Colonic mucosa (tissue), 4 donors: ENCODE results near the gene IMMP2L. TPM values are rescaled to one million over a fixed set of nuclear protein-coding genes. Genes with fewer than 3 reads are reported as not detected.

ENCODE experiments used
- DNase-seq: peaks from one replicate; pipeline ENCODE4 v3.0.0-alpha.2; 2020
- H3K27ac ChIP-seq: fragments of 200-600 bp; one replicate; pipeline ENCODE4 v1.8.0; 2021
- H3K27me3 ChIP-seq: fragments of 200-600 bp; one replicate; pipeline ENCODE4 v1.8.0; 2021
- H3K36me3 ChIP-seq: fragments of 200-600 bp; one replicate; pipeline ENCODE4 v1.8.0; 2021
- H3K4me1 ChIP-seq: fragments of 200-600 bp; one replicate; pipeline ENCODE4 v1.8.0; 2021; ENCODE audit warnings: mild to moderate bottlenecking
- H3K4me3 ChIP-seq: fragments of 200-600 bp; one replicate; pipeline ENCODE4 v1.8.0; 2021
- H3K9ac ChIP-seq, 2 donors: one replicate each; pipeline ENCODE4 v1.7.0; 2013; ENCODE audit warnings: control low read depth in 2 of 2, low read depth in 2 of 2, low read length in 2 of 2
- H3K9me3 ChIP-seq: fragments of 200-600 bp; one replicate; pipeline ENCODE4 v1.8.0; 2021
- CTCF ChIP-seq: fragments of 200-600 bp; IDR thresholded peaks from one replicate; pipeline ENCODE4 v1.8.0; 2022; ENCODE audit warnings: antibody characterized with exemption, mild to moderate bottlenecking
- intact Hi-C: fragments of 100-400 bp; cut with DNase I; formaldehyde crosslinking; loops from one replicate; pipeline ENCODE4 v1.14.1; 2022
- total RNA-seq, 2 donors: library from RNA; stranded (reverse); fragmentation: NEBNext Ultra II Directional in 1 of 2; extraction: Animal tissue kit (Norgen Biotek cat#: 25700) in 1 of 2; gene quantifications; one replicate each; pipeline ENCODE4 v1.2.1, GENCODE V29; 2021
- donor health status: healthy.
- donor health status: DM: no; HTN: no; CAD: no.
- donor health status: DM: no; HTN: no; CAD: no.

IMMP2L gene
- total RNA-seq, 2 donors from 2014 or later, result 13.4 to 15.4 TPM

GRCh38 chr7:111196655-111197054 lies 365.6 kb downstream of the IMMP2L start:
- H3K27me3 ChIP-seq, result no peaks in the 10 kb centered on the region
- no peak for DNase-seq
- no peak overlapping the region for H3K9ac ChIP-seq
- H3K4me3 ChIP-seq, result no peak overlapping the region
- H3K36me3 ChIP-seq, result no peaks in the 10 kb centered on the region
- no peaks in the 10 kb centered on the region for H3K4me1 ChIP-seq
- H3K27ac ChIP-seq, result no peak overlapping the region
- no peak for TF ChIP-seq CTCF
- no peaks in the 10 kb centered on the region for H3K9me3 ChIP-seq
- intact Hi-C loops, result no loop called here

DNA sequence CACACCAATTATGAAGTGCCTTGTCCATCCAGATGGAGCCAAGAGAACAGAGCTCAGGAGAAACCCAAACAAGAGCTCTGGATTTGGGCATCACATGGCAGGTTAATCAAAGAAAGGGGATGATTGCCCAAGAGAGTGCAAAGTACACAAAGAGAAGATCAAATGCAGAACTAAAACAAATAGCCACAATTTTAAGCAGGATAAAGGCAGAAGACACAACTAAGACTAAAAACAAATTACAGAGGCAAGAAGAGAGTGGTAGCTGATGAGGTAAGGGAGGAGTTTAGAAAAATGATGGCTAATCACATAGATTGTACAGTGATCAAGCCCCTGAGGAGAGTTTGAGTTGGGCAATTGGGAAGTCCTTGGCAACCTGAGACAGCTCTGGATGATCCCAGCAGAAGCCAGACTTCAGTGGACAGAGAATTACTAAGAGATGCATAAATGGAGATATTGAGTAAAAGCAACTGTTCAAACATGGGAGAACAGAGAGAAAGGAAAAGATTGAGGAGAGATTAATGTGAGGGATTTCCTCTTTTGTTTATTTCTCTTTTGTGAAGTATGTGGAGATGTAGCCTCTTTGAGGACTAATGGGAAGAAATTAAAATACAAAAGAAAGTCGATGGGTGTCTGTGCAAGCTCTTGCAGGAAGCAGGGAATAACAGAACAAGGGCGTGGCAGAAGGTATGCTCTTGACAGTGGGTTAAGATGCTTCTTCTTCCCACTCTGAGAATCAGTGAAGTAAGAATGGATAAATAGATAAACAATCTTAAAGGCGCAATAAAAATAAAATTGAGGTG lies 369.5 kb downstream of the IMMP2L start:
- H3K9ac ChIP-seq, result no peak overlapping the region
- no peak for TF ChIP-seq CTCF
- no peaks in the 10 kb centered on the region for H3K27me3 ChIP-seq
- H3K4me3 ChIP-seq, result no peak overlapping the region
- H3K9me3 ChIP-seq, result no peaks in the 10 kb centered on the region
- intact Hi-C loops, result no loop called here
- H3K36me3 ChIP-seq, result no peaks in the 10 kb centered on the region
- no peaks in the 10 kb centered on the region for H3K4me1 ChIP-seq
- DNase-seq, result no peak
- H3K27ac ChIP-seq, result no peak overlapping the region

- H3K9me3 ChIP-seq, result no peaks in the 10 kb centered on the region
- DNase-seq, result no peak
- H3K4me3 ChIP-seq, result no peak overlapping the region
- no peak overlapping the region for H3K9ac ChIP-seq
- H3K27me3 ChIP-seq, result no peaks in the 10 kb centered on the region
- H3K27ac ChIP-seq, result no peak overlapping the region
- no peak for TF ChIP-seq CTCF
- H3K36me3 ChIP-seq, result no peaks in the 10 kb centered on the region
- intact Hi-C loops, result no loop called here
- no peaks in the 10 kb centered on the region for H3K4me1 ChIP-seq
Measured at GRCh38 chr7:111190804-111191203, 371.5 kb downstream of the IMMP2L start.

GRCh38 chr7:111184987-111185386 lies 377.3 kb downstream of the IMMP2L start:
- intact Hi-C loops, result no loop called here
- H3K9ac ChIP-seq, result no peak overlapping the region
- H3K4me1 ChIP-seq, result no peaks in the 10 kb centered on the region
- DNase-seq, result no peak
- H3K27me3 ChIP-seq, result no peaks in the 10 kb centered on the region
- no peak for TF ChIP-seq CTCF
- no peaks in the 10 kb centered on the region for H3K36me3 ChIP-seq
- H3K9me3 ChIP-seq, result no peaks in the 10 kb centered on the region
- H3K27ac ChIP-seq, result no peak overlapping the region
- H3K4me3 ChIP-seq, result no peak overlapping the region

- Histone ChIP-seq H3K27ac (no peak overlapping the region), H3K4me3 (no peak overlapping the region)
Measured at GRCh38 chr7:111183321-111183720, 379.0 kb downstream of the IMMP2L start.

More at GRCh38 chr7:111183321-111183720, 379.0 kb downstream of the IMMP2L start:
- no peak overlapping the region for H3K9ac ChIP-seq
- no peaks in the 10 kb centered on the region for H3K4me1 ChIP-seq
- no peak for TF ChIP-seq CTCF
- DNase-seq, result no peak
- no peaks in the 10 kb centered on the region for H3K27me3 ChIP-seq
- no peaks in the 10 kb centered on the region for H3K36me3 ChIP-seq
- intact Hi-C loops, result no loop called here
- no peaks in the 10 kb centered on the region for H3K9me3 ChIP-seq
